SKM-1 treated with dmso at 0.1 percent for 144 hours (cell line): Measurements from ENCODE around the gene PRCC.

Source experiments
- DNase-seq: peaks from one replicate; lab custom pipeline; 2025; ENCODE audit not compliant: unreplicated experiment; lab: John Stamatoyannopoulos, UW

Gene PRCC

GRCh38 chr1:156795374-156795733, 28.0 kb downstream of the PRCC start:
- DNase-seq, result no peak

GRCh38 chr1:156795787-156796186, 28.5 kb downstream of the PRCC start:
- DNase-seq, result no peak

- no peak for DNase-seq
Observed at GRCh38 chr1:156796340-156797097, 29.2 kb downstream of the PRCC start.

- DNase-seq, result peak; percentile 57
Observed at GRCh38 chr1:156797212-156797871, 30.0 kb downstream of the PRCC start.

- peak; percentile 65 for DNase-seq
Observed at GRCh38 chr1:156801409-156802121, 34.2 kb downstream of the PRCC start.

- DNase-seq, result no peak
Observed at GRCh38 chr1:156802421-156802935, 35.1 kb downstream of the PRCC start.

- no peak for DNase-seq
Observed at GRCh38 chr1:156803086-156803851, 35.9 kb downstream of the PRCC start.

GRCh38 chr1:156804026-156804425, 36.7 kb downstream of the PRCC start:
- no peak for DNase-seq

- peak; percentile 93 for DNase-seq
Observed at GRCh38 chr1:156804572-156805243, 37.4 kb downstream of the PRCC start.

- no peak for DNase-seq
Observed at GRCh38 chr1:156805766-156806511, 38.6 kb downstream of the PRCC start.

- no peak for DNase-seq
Observed at GRCh38 chr1:156806512-156807440, 39.4 kb downstream of the PRCC start.

GRCh38 chr1:156807627-156808026, 40.3 kb downstream of the PRCC start:
- no peak for DNase-seq

- DNase-seq, result no peak
Observed at GRCh38 chr1:156808186-156809030, 41.1 kb downstream of the PRCC start.

- DNase-seq, result no peak
Observed at GRCh38 chr1:156809281-156809680, 41.9 kb downstream of the PRCC start.

- DNase-seq, result no peak
Observed at GRCh38 chr1:156809711-156810366, 42.5 kb downstream of the PRCC start.

- DNase-seq, result no peak
Observed at GRCh38 chr1:156811168-156811567, 43.8 kb downstream of the PRCC start.

- no peak for DNase-seq
Observed at GRCh38 chr1:156812293-156812990, 45.1 kb downstream of the PRCC start.
